Caco-2 (cell line): Measurements from ENCODE around the gene SCARF2. TPM values are rescaled to one million over a fixed set of nuclear protein-coding genes. Genes with fewer than 3 reads are reported as not detected.

ENCODE experiments used
- BruUV-seq: library from RNA; stranded (reverse); fragments of 400-500 nt; replicated peaks from 2 replicates; lab custom pipeline; 2021; lab: Mats Ljungman, UMichigan
- CTCF ChIA-PET: fragments of 300-600 bp; sonication (Branson Sonifier 250); formaldehyde crosslinking; loops from one replicate; lab custom pipeline; 2022; ENCODE audit warnings: antibody characterized with exemption; lab: Charles Lee
- POLR2A ChIA-PET: fragments of 300-600 bp; sonication (Branson Sonifier 250); formaldehyde crosslinking; loops from one replicate; lab custom pipeline; 2022; ENCODE audit warnings: antibody characterized with exemption; lab: Charles Lee
- DNase-seq, 2 experiments: peaks; one replicate each; pipeline versions ENCODE4 v3.0.0 to v3.0.0-alpha.2; 2020 to 2022
- H3K27me3 ChIP-seq: replicated peaks from 2 replicates; pipeline ENCODE4 v1.6.0; 2011; ENCODE audit warnings: low read length; ENCODE audit not compliant: control insufficient read depth, insufficient read depth
- H3K36me3 ChIP-seq: 2 replicates; pipeline ENCODE4 v1.5.1; 2011; ENCODE audit warnings: low read length; ENCODE audit not compliant: control insufficient read depth, insufficient read depth
- H3K4me1 ChIP-seq: fragments of 250-450 bp; sonication (Bioruptor Pico); 2 replicates; pipeline ENCODE4 v1.5.1; 2020; ENCODE audit warnings: mild to moderate bottlenecking
- H3K4me3 ChIP-seq: 2 replicates; pipeline ENCODE4 v1.5.1; 2011; ENCODE audit warnings: low read depth, mild to moderate bottlenecking, control low read depth, low read length
- H3K9me3 ChIP-seq: fragments of 250-450 bp; sonication (Bioruptor Pico); 2 replicates; pipeline ENCODE4 v1.5.1; 2020; ENCODE audit warnings: mild to moderate bottlenecking, moderate library complexity
- H3K27ac Mint-ChIP-seq: one replicate; pipeline ENCODE4 v1.8.0; 2022; ENCODE audit warnings: mixed read lengths; ENCODE audit not compliant: unreplicated experiment
- H3K27me3 Mint-ChIP-seq: one replicate; pipeline ENCODE4 v1.8.0; 2022; ENCODE audit warnings: mixed read lengths; ENCODE audit not compliant: insufficient read depth, unreplicated experiment
- H3K36me3 Mint-ChIP-seq: one replicate; pipeline ENCODE4 v1.8.0; 2022; ENCODE audit warnings: mild to moderate bottlenecking, mixed read lengths; ENCODE audit not compliant: insufficient read depth, unreplicated experiment
- H3K4me1 Mint-ChIP-seq: one replicate; pipeline ENCODE4 v1.8.0; 2022; ENCODE audit warnings: low read depth, mixed read lengths; ENCODE audit not compliant: unreplicated experiment
- H3K4me3 Mint-ChIP-seq: one replicate; pipeline ENCODE4 v1.8.0; 2022; ENCODE audit warnings: mild to moderate bottlenecking, moderate library complexity, mixed read lengths; ENCODE audit not compliant: unreplicated experiment
- H3K9me3 Mint-ChIP-seq: one replicate; pipeline ENCODE4 v1.8.0; 2022; ENCODE audit warnings: mixed read lengths; ENCODE audit not compliant: unreplicated experiment
- CTCF ChIP-seq, 2 experiments: fragments of 200-600 bp in 1 of 2; IDR thresholded peaks; 1 replicate in 1 of 2; 2 replicates in 1 of 2; pipeline versions ENCODE4 v1.5.1 to v1.8.0; 2011 to 2022; ENCODE audit warnings: antibody characterized with exemption in 1 of 2, control low read depth in 1 of 2, inconsistent platforms in 1 of 2, low read depth in 1 of 2, low read length in 1 of 2, mild to moderate bottlenecking in 1 of 2, moderate library complexity in 1 of 2; ENCODE audit not compliant: insufficient read depth in 1 of 2, severe bottlenecking in 1 of 2, unreplicated experiment in 1 of 2
- intact Hi-C: fragments of 100-400 bp; cut with micrococcal nuclease; formaldehyde crosslinking; loops from one replicate; pipeline ENCODE4 v1.10.0; 2022; ENCODE audit not compliant: unreplicated experiment
- total RNA-seq: library from RNA; stranded (reverse); gene quantifications from 2 replicates; pipeline ENCODE4 v1.2.3, GENCODE V29; 2022

The SCARF2 gene
- total RNA-seq, 1 experiment from 2014 or later: 0.73 TPM

GRCh38 chr22:20423008-20423905, 14.4 kb downstream of the SCARF2 start:
- no TSS peak for BruUV-seq
- no peaks in the 10 kb centered on the region for H3K4me1 Mint-ChIP-seq
- peaks cover 3% of the 10 kb centered on the region for H3K27me3 Mint-ChIP-seq
- no peaks in the 10 kb centered on the region for H3K36me3 Mint-ChIP-seq
- Histone ChIP-seq H3K27me3 (no peaks in the 10 kb centered on the region), H3K4me3 (no peak overlapping the region), H3K9me3 (no peaks in the 10 kb centered on the region), H3K4me1 (no peaks in the 10 kb centered on the region), H3K36me3 (no peaks in the 10 kb centered on the region)
- TF ChIP-seq CTCF (IDR thresholded peaks at IDR 0.05; ENCODE audit: insufficient read depth in 1 of 2, low read depth in 1 of 2, low read length in 1 of 2, severe bottlenecking in 1 of 2, unreplicated experiment in 1 of 2): no peak
- no peaks in the 10 kb centered on the region for H3K9me3 Mint-ChIP-seq
- DNase-seq: no peak
- CTCF ChIA-PET: interaction anchor here (0.6 kb wide), 1 partner anchor 20 kb away, joined by 3 read pairs; no protein-coding TSS in a partner anchor
- no peak overlapping the region for H3K27ac Mint-ChIP-seq
- intact Hi-C loops: no loop called here
- POLR2A ChIA-PET: no interaction called here
- no peak overlapping the region for H3K4me3 Mint-ChIP-seq

- no peaks in the 10 kb centered on the region for H3K4me1 ChIP-seq
These were observed 15.2 kb downstream of the SCARF2 start for GRCh38 chr22:20422271-20423007.

More at GRCh38 chr22:20422271-20423007, 15.2 kb downstream of the SCARF2 start:
- no peaks in the 10 kb centered on the region for H3K36me3 Mint-ChIP-seq
- Histone ChIP-seq H3K27me3 (no peaks in the 10 kb centered on the region), H3K36me3 (no peaks in the 10 kb centered on the region), H3K9me3 (no peaks in the 10 kb centered on the region), H3K4me3 (no peak overlapping the region)
- no peaks in the 10 kb centered on the region for H3K4me1 Mint-ChIP-seq
- DNase-seq: no peak
- POLR2A ChIA-PET: no interaction called here
- H3K9me3 Mint-ChIP-seq: no peaks in the 10 kb centered on the region
- no peak overlapping the region for H3K4me3 Mint-ChIP-seq
- CTCF ChIA-PET: no interaction called here
- BruUV-seq: no TSS peak
- TF ChIP-seq CTCF (IDR thresholded peaks at IDR 0.05; ENCODE audit: insufficient read depth in 1 of 2, low read depth in 1 of 2, low read length in 1 of 2, severe bottlenecking in 1 of 2, unreplicated experiment in 1 of 2): no peak
- H3K27ac Mint-ChIP-seq: no peak overlapping the region
- H3K27me3 Mint-ChIP-seq: no peaks in the 10 kb centered on the region
- intact Hi-C loops: no loop called here
